ENCODE results near the gene OR2AT4.

Gene OR2AT4

DNA sequence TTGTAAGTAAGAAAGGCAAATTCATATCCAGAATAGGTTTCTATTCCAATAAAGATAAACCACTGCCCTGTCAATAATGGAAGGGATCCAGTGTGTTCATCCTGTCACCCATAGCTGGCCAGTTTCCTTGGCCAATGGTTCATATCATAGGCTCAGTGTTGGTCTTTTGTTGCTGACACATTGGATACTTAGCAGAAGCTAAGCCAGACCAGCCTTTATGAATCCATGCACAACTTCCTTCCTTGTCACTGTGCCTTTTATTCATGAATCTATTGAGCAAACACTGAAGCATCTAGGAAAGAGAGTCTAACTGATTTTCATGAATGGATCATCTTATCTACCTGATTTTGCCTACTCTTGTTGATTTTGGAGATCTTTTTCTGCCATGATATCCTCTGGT is 20.0 kb downstream of the OR2AT4 start:
- no peak overlapping the region for H3K27ac ChIP-seq
- TF ChIP-seq, protein P1, sequence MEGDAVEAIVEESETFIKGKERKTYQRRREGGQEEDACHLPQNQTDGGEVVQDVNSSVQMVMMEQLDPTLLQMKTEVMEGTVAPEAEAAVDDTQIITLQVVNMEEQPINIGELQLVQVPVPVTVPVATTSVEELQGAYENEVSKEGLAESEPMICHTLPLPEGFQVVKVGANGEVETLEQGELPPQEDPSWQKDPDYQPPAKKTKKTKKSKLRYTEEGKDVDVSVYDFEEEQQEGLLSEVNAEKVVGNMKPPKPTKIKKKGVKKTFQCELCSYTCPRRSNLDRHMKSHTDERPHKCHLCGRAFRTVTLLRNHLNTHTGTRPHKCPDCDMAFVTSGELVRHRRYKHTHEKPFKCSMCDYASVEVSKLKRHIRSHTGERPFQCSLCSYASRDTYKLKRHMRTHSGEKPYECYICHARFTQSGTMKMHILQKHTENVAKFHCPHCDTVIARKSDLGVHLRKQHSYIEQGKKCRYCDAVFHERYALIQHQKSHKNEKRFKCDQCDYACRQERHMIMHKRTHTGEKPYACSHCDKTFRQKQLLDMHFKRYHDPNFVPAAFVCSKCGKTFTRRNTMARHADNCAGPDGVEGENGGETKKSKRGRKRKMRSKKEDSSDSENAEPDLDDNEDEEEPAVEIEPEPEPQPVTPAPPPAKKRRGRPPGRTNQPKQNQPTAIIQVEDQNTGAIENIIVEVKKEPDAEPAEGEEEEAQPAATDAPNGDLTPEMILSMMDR (conservative IDR thresholded peaks at IDR 0.05), result no peak

DNA sequence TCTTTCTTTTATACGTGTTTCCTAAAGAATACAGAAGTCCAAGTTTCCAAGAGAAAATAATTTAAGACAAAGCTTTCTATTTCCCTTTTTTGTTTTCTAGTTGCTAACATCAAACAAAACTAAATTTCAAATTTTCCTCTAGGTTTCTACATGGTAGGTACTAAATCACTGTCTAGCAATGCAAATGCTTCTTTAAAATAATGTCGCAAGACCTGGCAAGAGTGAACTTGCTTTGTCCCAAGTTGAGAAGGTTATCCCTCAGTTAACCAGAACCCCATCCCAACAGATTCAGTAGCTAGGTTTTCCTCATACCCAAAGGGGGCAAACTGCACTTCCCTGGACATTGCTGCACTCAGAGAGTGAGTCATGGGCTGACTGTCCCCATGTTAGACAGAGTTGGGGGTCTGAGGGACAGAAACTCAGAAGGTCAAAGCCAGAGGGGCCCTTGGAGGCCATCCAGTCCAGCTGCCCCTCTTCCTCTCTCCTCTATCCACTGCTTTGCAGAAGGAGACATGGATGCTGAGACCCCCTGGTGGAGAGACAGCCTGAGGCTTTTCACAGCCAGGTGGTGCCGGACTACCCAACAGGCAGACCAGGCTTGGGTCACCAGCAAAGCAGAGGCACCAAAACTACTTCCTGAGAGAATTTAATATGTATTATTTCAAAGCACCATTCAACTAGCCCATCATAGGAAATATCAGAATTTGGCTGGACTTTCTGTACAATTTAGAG is 23.1 kb downstream of the OR2AT4 start:
- TF ChIP-seq, protein P1 (conservative IDR thresholded peaks at IDR 0.05), result no peak

DNA sequence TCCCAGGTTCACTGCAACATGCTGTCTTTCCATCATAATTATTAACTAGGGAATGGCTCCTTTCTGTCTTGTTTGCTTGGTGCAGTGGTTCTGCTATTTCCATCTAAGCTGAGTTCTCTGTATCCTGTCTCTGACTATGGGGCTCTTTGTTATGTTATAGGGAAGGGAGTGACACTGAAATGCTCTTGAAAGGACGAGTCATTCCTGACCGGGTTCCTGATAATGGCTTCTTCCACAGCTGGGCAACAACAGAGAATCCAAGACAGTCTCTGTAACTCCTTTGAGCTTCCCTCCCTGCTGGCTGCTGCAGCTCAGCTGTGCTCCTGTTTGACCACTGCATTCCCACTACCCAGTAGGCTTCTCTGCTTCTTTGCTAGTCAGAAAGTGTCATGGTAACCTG is 24.1 kb downstream of the OR2AT4 start:
- TF ChIP-seq, protein P1 (conservative IDR thresholded peaks at IDR 0.05), result no peak
- no peak overlapping the region for H3K27ac ChIP-seq

More for the DNA sequence above, 23.1 kb downstream of the OR2AT4 start:
- no peak overlapping the region for H3K27ac ChIP-seq

DNA sequence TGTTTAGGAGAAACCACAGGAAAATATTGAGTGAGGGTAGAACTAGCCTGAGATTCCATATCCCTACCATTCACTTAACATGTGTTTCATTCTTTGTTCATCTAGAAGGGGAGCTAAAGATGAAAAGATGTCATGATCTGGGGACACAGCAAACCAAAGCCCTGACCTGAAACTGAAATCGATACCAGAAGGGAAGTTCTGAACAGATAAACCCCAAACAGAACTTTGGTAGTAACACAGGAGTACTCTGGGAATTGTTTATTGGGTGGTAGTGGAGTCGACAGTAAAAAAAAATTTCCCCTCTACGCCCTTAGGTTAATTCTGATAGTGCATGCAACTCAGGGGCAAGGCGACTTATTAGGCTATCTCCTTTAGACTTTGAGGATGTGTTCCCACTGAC is 27.2 kb downstream of the OR2AT4 start:
- TF ChIP-seq, protein P1 (conservative IDR thresholded peaks at IDR 0.05), result no peak
- no peak overlapping the region for H3K27ac ChIP-seq

DNA sequence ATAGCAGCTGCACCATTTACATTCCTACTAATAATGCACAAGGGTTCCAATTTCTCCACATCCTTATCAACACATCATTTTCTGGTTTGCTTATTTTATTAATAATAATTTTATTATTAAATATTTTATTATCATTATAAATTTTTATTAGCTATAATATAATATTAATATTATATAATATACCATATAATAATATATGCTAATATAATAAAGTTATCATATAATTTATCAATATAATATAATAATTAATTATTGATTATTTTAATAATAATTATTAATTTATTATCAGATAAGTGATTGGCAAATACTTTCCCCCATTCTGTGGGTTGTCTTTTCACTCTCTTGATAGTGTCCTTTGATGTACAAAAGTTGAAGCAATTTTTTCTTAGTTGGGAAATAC is 27.7 kb downstream of the OR2AT4 start:
- TF ChIP-seq, protein P1 (conservative IDR thresholded peaks at IDR 0.05), result no peak
- no peak overlapping the region for H3K27ac ChIP-seq

DNA sequence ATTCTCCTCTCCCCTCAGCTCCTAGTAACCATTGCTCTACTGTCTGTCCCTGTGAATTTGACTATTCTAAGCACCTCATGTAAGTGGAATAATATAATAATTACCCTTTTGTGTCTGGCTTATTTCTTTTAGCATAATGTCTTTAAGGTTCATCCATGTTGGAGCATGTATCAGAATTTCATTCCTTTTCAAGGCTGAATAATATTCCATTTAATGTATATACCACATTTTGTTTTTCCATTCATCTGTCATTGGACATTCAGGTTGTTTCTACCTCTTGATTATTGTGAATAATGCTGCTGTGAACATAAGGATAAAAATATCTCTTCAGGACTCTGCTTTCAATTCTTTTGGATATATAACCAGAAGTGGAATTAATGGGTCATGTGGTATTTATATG is 28.1 kb downstream of the OR2AT4 start:
- TF ChIP-seq, protein P1 (conservative IDR thresholded peaks at IDR 0.05), result no peak
- H3K27ac ChIP-seq, result no peak overlapping the region

DNA sequence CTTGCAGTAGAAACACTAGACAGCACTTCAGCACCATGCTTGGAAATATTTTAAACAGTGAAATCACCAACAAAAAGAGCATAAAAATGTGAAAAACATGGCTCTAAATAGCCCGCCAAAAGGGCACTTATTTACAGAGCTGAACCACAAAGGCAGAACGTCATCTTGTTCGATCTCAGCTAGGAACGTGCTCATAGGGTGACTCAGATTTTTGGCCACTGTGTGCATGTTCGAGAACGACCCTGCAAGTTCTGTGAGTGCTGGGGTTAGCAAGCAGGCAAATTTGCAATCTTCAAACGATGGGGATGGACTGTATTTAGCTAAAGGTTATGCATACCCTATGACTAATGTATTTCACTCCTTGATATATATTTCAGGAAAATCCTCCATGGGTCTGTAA is 30.6 kb downstream of the OR2AT4 start:
- no peak overlapping the region for H3K27ac ChIP-seq
- TF ChIP-seq, protein P1 (conservative IDR thresholded peaks at IDR 0.05), result no peak
